ENCODE measurements around the gene AGTR1.

- TF ChIP-seq CTCF (IDR thresholded peaks at IDR 0.05) (no peak), POLR2A (IDR thresholded peaks at IDR 0.05) (no peak)
Observed at GRCh38 chr3:148792516-148792915, 94.8 kb downstream of the AGTR1 start.

Data from right lobe of liver (tissue), 4 donors.